ENCODE measurements around the gene PRUNE2. TPM values are rescaled to one million over a fixed set of nuclear protein-coding genes. Genes with fewer than 3 reads are reported as not detected.

PRUNE2 gene
- polyA plus RNA-seq, 1 of the 3 experiments (the other 2 are of a cell fraction), result 13.0 TPM

DNA sequence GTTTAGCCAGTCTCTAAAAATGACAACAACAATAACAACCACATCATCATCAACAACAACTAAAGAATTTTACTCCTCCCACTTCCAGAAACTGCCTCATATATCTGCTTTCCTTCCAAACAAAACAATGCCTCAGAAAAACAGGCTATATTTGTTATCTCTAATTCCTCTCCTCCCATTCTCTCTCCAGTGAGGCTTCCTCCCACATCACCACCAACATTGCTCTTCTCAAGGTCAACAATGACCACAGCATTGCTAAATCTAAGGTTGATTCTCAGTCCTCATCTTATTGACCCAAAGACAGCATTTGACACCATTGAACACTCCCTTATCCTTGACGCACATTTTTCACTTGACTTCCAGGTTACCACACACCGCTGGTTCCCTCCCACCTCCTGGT lies 38.1 kb upstream of the PRUNE2 start:
- Histone ChIP-seq H3K36me3 (replicated peaks in 1 of 2; ENCODE audit: control insufficient read depth in 1 of 2, insufficient read depth in 2 of 2, low read length in 1 of 2) (no peaks in the 10 kb centered on the region), H3K79me2 (ENCODE audit: insufficient read depth) (no peaks in the 10 kb centered on the region), H3F3A (replicated peaks; ENCODE audit: insufficient read depth) (no peaks in the 10 kb centered on the region), H4K20me1 (ENCODE audit: insufficient read depth) (no peaks in the 10 kb centered on the region), H3K4me3 (ENCODE audit: low read depth in 2 of 2, low read length in 1 of 2) (no peak overlapping the region), H2AFZ (ENCODE audit: low read depth) (no peak overlapping the region), H3K27me3 (ENCODE audit: insufficient read depth) (peaks cover 32% of the 10 kb centered on the region; the same call in 1 of the 2 replicates), H3K9me2 (no peaks in the 10 kb centered on the region), H3K9ac (no peak overlapping the region), H3K4me1 (ENCODE audit: control insufficient read depth in 1 of 2, insufficient read depth in 2 of 2, low read depth in 1 of 2, low read length in 1 of 2) (no peaks in the 10 kb centered on the region), H3K4me2 (no peak overlapping the region), H3K27ac (ENCODE audit: low read depth in 2 of 2, low read length in 1 of 2) (no peak overlapping the region), H3K9me3 (no peaks in the 10 kb centered on the region)
- WGBS (ENCODE audit: low lambda C conversion rate), result 19% methylated on average over 2 of the region's 2 CpGs
- POLR2A ChIA-PET, result no interaction called here
- TF ChIP-seq, protein P1, sequence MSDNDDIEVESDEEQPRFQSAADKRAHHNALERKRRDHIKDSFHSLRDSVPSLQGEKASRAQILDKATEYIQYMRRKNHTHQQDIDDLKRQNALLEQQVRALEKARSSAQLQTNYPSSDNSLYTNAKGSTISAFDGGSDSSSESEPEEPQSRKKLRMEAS (IDR thresholded peaks at IDR 0.05; ENCODE audit: low read depth), result no peak
- TF ChIP-seq FOXJ3 (CRISPR knock-in tag; IDR thresholded peaks at IDR 0.05) (no peak), TAF1 (IDR thresholded peaks at IDR 0.05; ENCODE audit: borderline replicate concordance, low read depth, low read length) (no peak), SIN3A (IDR thresholded peaks at IDR 0.05; ENCODE audit: borderline replicate concordance, low read depth, low read length) (no peak), FOXM1 (IDR thresholded peaks at IDR 0.05; ENCODE audit: low read depth) (no peak), MXI1 (IDR thresholded peaks at IDR 0.05; ENCODE audit: low read depth, low read length) (no peak), TCF12 (IDR thresholded peaks at IDR 0.05) (no peak), USF2 (IDR thresholded peaks at IDR 0.05; ENCODE audit: borderline replicate concordance, low read depth, low read length) (no peak), RAD21 (IDR thresholded peaks at IDR 0.05; ENCODE audit: low read length) (no peak), MEF2A (IDR thresholded peaks at IDR 0.05; ENCODE audit: borderline replicate concordance, low read depth) (no peak), GABPA (IDR thresholded peaks at IDR 0.05; ENCODE audit: low read depth) (no peak), NRF1 (IDR thresholded peaks at IDR 0.05; ENCODE audit: low read depth, low read length) (no peak), EP300 (IDR thresholded peaks at IDR 0.05; ENCODE audit: borderline replicate concordance in 1 of 2, low read depth in 1 of 2, low read length in 1 of 2) (no peak), POLR2AphosphoS5 (IDR thresholded peaks at IDR 0.05; ENCODE audit: low read depth, low read length) (no peak), RXRA (IDR thresholded peaks at IDR 0.05; ENCODE audit: borderline replicate concordance, low read depth) (no peak), EZH2phosphoT487 (IDR thresholded peaks at IDR 0.05; ENCODE audit: borderline replicate concordance, low read depth) (no peak), ELF1 (IDR thresholded peaks at IDR 0.05) (no peak), GATA2 (CRISPR knock-in tag; IDR thresholded peaks at IDR 0.05) (no peak)
- TF ChIP-seq, protein P2, sequence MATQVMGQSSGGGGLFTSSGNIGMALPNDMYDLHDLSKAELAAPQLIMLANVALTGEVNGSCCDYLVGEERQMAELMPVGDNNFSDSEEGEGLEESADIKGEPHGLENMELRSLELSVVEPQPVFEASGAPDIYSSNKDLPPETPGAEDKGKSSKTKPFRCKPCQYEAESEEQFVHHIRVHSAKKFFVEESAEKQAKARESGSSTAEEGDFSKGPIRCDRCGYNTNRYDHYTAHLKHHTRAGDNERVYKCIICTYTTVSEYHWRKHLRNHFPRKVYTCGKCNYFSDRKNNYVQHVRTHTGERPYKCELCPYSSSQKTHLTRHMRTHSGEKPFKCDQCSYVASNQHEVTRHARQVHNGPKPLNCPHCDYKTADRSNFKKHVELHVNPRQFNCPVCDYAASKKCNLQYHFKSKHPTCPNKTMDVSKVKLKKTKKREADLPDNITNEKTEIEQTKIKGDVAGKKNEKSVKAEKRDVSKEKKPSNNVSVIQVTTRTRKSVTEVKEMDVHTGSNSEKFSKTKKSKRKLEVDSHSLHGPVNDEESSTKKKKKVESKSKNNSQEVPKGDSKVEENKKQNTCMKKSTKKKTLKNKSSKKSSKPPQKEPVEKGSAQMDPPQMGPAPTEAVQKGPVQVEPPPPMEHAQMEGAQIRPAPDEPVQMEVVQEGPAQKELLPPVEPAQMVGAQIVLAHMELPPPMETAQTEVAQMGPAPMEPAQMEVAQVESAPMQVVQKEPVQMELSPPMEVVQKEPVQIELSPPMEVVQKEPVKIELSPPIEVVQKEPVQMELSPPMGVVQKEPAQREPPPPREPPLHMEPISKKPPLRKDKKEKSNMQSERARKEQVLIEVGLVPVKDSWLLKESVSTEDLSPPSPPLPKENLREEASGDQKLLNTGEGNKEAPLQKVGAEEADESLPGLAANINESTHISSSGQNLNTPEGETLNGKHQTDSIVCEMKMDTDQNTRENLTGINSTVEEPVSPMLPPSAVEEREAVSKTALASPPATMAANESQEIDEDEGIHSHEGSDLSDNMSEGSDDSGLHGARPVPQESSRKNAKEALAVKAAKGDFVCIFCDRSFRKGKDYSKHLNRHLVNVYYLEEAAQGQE (IDR thresholded peaks at IDR 0.05; ENCODE audit: low read depth, low read length), result no peak
- TF ChIP-seq, protein P3, sequence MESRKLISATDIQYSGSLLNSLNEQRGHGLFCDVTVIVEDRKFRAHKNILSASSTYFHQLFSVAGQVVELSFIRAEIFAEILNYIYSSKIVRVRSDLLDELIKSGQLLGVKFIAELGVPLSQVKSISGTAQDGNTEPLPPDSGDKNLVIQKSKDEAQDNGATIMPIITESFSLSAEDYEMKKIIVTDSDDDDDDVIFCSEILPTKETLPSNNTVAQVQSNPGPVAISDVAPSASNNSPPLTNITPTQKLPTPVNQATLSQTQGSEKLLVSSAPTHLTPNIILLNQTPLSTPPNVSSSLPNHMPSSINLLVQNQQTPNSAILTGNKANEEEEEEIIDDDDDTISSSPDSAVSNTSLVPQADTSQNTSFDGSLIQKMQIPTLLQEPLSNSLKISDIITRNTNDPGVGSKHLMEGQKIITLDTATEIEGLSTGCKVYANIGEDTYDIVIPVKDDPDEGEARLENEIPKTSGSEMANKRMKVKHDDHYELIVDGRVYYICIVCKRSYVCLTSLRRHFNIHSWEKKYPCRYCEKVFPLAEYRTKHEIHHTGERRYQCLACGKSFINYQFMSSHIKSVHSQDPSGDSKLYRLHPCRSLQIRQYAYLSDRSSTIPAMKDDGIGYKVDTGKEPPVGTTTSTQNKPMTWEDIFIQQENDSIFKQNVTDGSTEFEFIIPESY (IDR thresholded peaks at IDR 0.05; ENCODE audit: borderline replicate concordance, low read depth), result no peak
- DNase-seq, result no peak
- CTCF ChIA-PET, result no interaction called here
